Caco-2 (cell line): ENCODE data around the gene AKTIP. TPM values are rescaled to one million over a fixed set of nuclear protein-coding genes. Genes with fewer than 3 reads are reported as not detected.

Source experiments
- BruUV-seq: library from RNA; stranded (reverse); fragments of 400-500 nt; replicated peaks from 2 replicates; lab custom pipeline; 2021; lab: Mats Ljungman, UMichigan
- CTCF ChIA-PET: fragments of 300-600 bp; sonication (Branson Sonifier 250); formaldehyde crosslinking; loops from one replicate; lab custom pipeline; 2022; ENCODE audit warnings: antibody characterized with exemption; lab: Charles Lee
- POLR2A ChIA-PET: fragments of 300-600 bp; sonication (Branson Sonifier 250); formaldehyde crosslinking; loops from one replicate; lab custom pipeline; 2022; ENCODE audit warnings: antibody characterized with exemption; lab: Charles Lee
- DNase-seq, 2 experiments: peaks; one replicate each; pipeline versions ENCODE4 v3.0.0 to v3.0.0-alpha.2; 2020 to 2022
- H3K27me3 ChIP-seq: replicated peaks from 2 replicates; pipeline ENCODE4 v1.6.0; 2011; ENCODE audit warnings: low read length; ENCODE audit not compliant: control insufficient read depth, insufficient read depth
- H3K36me3 ChIP-seq: 2 replicates; pipeline ENCODE4 v1.5.1; 2011; ENCODE audit warnings: low read length; ENCODE audit not compliant: control insufficient read depth, insufficient read depth
- H3K4me1 ChIP-seq: fragments of 250-450 bp; sonication (Bioruptor Pico); 2 replicates; pipeline ENCODE4 v1.5.1; 2020; ENCODE audit warnings: mild to moderate bottlenecking
- H3K4me3 ChIP-seq: 2 replicates; pipeline ENCODE4 v1.5.1; 2011; ENCODE audit warnings: low read depth, mild to moderate bottlenecking, control low read depth, low read length
- H3K9me3 ChIP-seq: fragments of 250-450 bp; sonication (Bioruptor Pico); 2 replicates; pipeline ENCODE4 v1.5.1; 2020; ENCODE audit warnings: mild to moderate bottlenecking, moderate library complexity
- H3K27ac Mint-ChIP-seq: one replicate; pipeline ENCODE4 v1.8.0; 2022; ENCODE audit warnings: mixed read lengths; ENCODE audit not compliant: unreplicated experiment
- H3K27me3 Mint-ChIP-seq: one replicate; pipeline ENCODE4 v1.8.0; 2022; ENCODE audit warnings: mixed read lengths; ENCODE audit not compliant: insufficient read depth, unreplicated experiment
- H3K36me3 Mint-ChIP-seq: one replicate; pipeline ENCODE4 v1.8.0; 2022; ENCODE audit warnings: mild to moderate bottlenecking, mixed read lengths; ENCODE audit not compliant: insufficient read depth, unreplicated experiment
- H3K4me1 Mint-ChIP-seq: one replicate; pipeline ENCODE4 v1.8.0; 2022; ENCODE audit warnings: low read depth, mixed read lengths; ENCODE audit not compliant: unreplicated experiment
- H3K4me3 Mint-ChIP-seq: one replicate; pipeline ENCODE4 v1.8.0; 2022; ENCODE audit warnings: mild to moderate bottlenecking, moderate library complexity, mixed read lengths; ENCODE audit not compliant: unreplicated experiment
- H3K9me3 Mint-ChIP-seq: one replicate; pipeline ENCODE4 v1.8.0; 2022; ENCODE audit warnings: mixed read lengths; ENCODE audit not compliant: unreplicated experiment
- intact Hi-C: fragments of 100-400 bp; cut with micrococcal nuclease; formaldehyde crosslinking; loops from one replicate; pipeline ENCODE4 v1.10.0; 2022; ENCODE audit not compliant: unreplicated experiment
- total RNA-seq: library from RNA; stranded (reverse); gene quantifications from 2 replicates; pipeline ENCODE4 v1.2.3, GENCODE V29; 2022
- TF ChIP-seq, protein P1 (sequence below), 2 experiments: fragments of 200-600 bp in 1 of 2; IDR thresholded peaks; 1 replicate in 1 of 2; 2 replicates in 1 of 2; pipeline versions ENCODE4 v1.5.1 to v1.8.0; 2011 to 2022; ENCODE audit warnings: antibody characterized with exemption in 1 of 2, control low read depth in 1 of 2, inconsistent platforms in 1 of 2, low read depth in 1 of 2, low read length in 1 of 2, mild to moderate bottlenecking in 1 of 2, moderate library complexity in 1 of 2; ENCODE audit not compliant: insufficient read depth in 1 of 2, severe bottlenecking in 1 of 2, unreplicated experiment in 1 of 2

AKTIP gene
- total RNA-seq, 1 experiment from 2014 or later = 127 TPM

DNA sequence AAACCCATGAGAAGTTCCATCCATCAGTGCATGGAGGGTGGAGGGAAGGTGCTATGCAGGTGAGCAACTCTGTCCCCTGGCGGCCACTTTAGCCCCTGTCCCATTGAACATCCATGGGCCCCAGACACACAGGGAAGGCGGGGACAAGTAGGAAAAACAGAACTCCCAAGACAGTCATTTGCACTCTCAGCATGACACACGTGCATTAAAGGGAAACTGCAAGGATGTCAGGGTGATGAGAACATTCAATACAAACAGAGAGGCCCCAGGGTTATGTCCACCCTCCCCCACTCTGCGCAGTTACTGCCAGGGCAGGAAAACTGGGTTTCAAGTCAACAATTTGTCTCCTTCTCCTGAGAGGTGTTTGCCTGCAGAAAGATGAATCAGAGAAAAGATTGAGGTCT lies 44.0 kb upstream of the AKTIP start:
- ChIA-PET POLR2A (no interaction called here), CTCF (no interaction called here)
- Histone ChIP-seq H3K4me3 (no peak overlapping the region), H3K27me3 (no peaks in the 10 kb centered on the region), H3K36me3 (no peaks in the 10 kb centered on the region), H3K4me1 (peaks cover 13% of the 10 kb centered on the region), H3K9me3 (no peaks in the 10 kb centered on the region)
- H3K27me3 Mint-ChIP-seq = no peaks in the 10 kb centered on the region
- no peak overlapping the region for H3K4me3 Mint-ChIP-seq
- no peak overlapping the region for H3K27ac Mint-ChIP-seq
- no TSS peak for BruUV-seq
- H3K36me3 Mint-ChIP-seq = no peaks in the 10 kb centered on the region
- DNase-seq = peak; percentile 61 to 66
- TF ChIP-seq, protein P1, sequence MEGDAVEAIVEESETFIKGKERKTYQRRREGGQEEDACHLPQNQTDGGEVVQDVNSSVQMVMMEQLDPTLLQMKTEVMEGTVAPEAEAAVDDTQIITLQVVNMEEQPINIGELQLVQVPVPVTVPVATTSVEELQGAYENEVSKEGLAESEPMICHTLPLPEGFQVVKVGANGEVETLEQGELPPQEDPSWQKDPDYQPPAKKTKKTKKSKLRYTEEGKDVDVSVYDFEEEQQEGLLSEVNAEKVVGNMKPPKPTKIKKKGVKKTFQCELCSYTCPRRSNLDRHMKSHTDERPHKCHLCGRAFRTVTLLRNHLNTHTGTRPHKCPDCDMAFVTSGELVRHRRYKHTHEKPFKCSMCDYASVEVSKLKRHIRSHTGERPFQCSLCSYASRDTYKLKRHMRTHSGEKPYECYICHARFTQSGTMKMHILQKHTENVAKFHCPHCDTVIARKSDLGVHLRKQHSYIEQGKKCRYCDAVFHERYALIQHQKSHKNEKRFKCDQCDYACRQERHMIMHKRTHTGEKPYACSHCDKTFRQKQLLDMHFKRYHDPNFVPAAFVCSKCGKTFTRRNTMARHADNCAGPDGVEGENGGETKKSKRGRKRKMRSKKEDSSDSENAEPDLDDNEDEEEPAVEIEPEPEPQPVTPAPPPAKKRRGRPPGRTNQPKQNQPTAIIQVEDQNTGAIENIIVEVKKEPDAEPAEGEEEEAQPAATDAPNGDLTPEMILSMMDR (IDR thresholded peaks at IDR 0.05; ENCODE audit: insufficient read depth in 1 of 2, low read depth in 1 of 2, low read length in 1 of 2, severe bottlenecking in 1 of 2, unreplicated experiment in 1 of 2) = peak; percentile 45 to 82
- no peaks in the 10 kb centered on the region for H3K9me3 Mint-ChIP-seq
- H3K4me1 Mint-ChIP-seq = peaks cover 12% of the 10 kb centered on the region
- intact Hi-C loops = loop anchor here (1.0 kb wide), 1 partner anchor 36 kb away; no protein-coding TSS in a partner anchor

DNA sequence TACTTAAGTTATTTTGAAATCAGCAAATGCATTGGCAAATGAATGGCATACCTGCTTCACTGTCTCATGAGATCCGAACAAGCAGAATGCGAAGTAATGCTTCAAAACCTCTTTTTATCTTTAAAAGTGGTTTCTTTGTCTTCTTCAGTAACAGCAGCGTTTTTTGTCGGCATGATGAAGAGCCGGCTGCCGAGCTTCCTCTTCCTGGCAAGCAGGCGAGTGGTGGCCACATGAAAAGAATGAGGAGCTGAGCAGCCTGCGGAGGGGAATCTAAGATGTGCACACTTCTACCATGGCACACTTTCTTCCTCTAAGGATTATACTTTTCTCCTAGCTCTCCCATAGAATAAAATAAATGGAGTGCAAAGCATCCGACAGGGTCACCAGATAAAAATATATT lies 42.4 kb upstream of the AKTIP start:
- ChIA-PET CTCF (interaction anchor here (1.5 kb wide), 1 partner anchor 35 kb away, joined by 5 read pairs; no protein-coding TSS in a partner anchor), POLR2A (no interaction called here)
- Mint-ChIP-seq H3K27me3 (no peaks in the 10 kb centered on the region), H3K9me3 (no peaks in the 10 kb centered on the region), H3K36me3 (no peaks in the 10 kb centered on the region), H3K4me3 (no peak overlapping the region), H3K27ac (no peak overlapping the region), H3K4me1 (peaks cover 4% of the 10 kb centered on the region)
- no peak for DNase-seq
- Histone ChIP-seq H3K27me3 (no peaks in the 10 kb centered on the region), H3K9me3 (no peaks in the 10 kb centered on the region), H3K4me3 (no peak overlapping the region), H3K4me1 (peaks cover 11% of the 10 kb centered on the region), H3K36me3 (no peaks in the 10 kb centered on the region)
- TF ChIP-seq, protein P1 (IDR thresholded peaks at IDR 0.05; ENCODE audit: insufficient read depth in 1 of 2, low read depth in 1 of 2, low read length in 1 of 2, severe bottlenecking in 1 of 2, unreplicated experiment in 1 of 2) = no peak
- no TSS peak for BruUV-seq
- intact Hi-C loops = no loop called here

DNA sequence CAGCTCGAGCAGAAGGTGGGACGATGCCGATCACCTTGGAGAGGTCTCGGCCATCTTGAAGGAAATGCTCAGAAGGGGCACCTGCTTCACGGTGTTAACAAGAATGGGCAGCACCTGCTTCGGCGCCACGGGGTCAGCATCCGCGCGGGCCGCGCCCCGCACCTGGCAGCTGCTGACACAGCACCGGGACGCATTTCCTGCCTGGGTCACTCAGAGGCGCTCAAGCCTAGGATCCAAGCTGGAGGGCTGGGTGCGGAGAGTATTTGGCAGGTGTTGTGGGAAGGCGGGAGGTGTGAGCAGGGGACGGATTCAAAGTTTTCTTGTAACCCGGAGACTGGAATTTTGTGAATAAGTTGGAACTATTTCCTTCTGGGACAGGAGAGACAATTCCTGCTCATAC lies 39.3 kb upstream of the AKTIP start:
- Histone ChIP-seq H3K27me3 (no peaks in the 10 kb centered on the region), H3K4me1 (0 out of 2 replicates have a peak, but pooled peaks cover 4% of the 10 kb centered on the region), H3K36me3 (no peaks in the 10 kb centered on the region), H3K4me3 (no peak overlapping the region), H3K9me3 (0 out of 2 replicates have a peak, but pooled peaks cover 6% of the 10 kb centered on the region)
- ChIA-PET CTCF (interaction anchor here (0.6 kb wide), 1 partner anchor 1938 kb away, joined by 4 read pairs; no protein-coding TSS in a partner anchor), POLR2A (no interaction called here)
- Mint-ChIP-seq H3K9me3 (no peaks in the 10 kb centered on the region), H3K27ac (no peak overlapping the region), H3K4me1 (no peaks in the 10 kb centered on the region), H3K27me3 (no peaks in the 10 kb centered on the region), H3K4me3 (no peak overlapping the region), H3K36me3 (no peaks in the 10 kb centered on the region)
- no TSS peak for BruUV-seq
- TF ChIP-seq, protein P1 (IDR thresholded peaks at IDR 0.05; ENCODE audit: insufficient read depth in 1 of 2, low read depth in 1 of 2, low read length in 1 of 2, severe bottlenecking in 1 of 2, unreplicated experiment in 1 of 2) = no peak
- no peak for DNase-seq
- intact Hi-C loops = no loop called here
